ENCODE results near the gene CD109.
A peak's percentile ranks its signal among the peaks of the same experiment; 100 is the strongest.

CD109 gene

DNA sequence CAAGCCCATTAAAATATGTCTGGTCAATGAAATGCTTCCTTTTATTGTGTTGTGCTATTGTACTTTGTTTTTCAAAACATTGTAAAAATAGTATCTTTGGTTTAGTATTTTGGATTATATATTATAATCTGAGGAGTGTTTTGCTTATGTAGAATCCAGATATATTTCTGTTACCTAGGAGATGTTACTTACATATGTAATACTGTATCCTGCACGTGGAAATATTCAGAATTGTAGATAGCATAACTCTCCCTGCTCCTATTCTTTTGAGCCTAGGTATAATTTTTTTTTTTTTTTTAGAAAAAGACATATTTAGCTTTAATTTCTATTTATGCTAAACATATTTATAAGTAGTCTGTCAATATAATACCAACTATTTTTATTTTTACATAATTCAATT is 130.6 kb downstream of the CD109 start:
- TF ChIP-seq EGR1 (IDR thresholded peaks at IDR 0.05) = no peak
- TF ChIP-seq CREB1 (IDR thresholded peaks at IDR 0.05; ENCODE audit: low read depth) = no peak
- TF ChIP-seq, protein P1, sequence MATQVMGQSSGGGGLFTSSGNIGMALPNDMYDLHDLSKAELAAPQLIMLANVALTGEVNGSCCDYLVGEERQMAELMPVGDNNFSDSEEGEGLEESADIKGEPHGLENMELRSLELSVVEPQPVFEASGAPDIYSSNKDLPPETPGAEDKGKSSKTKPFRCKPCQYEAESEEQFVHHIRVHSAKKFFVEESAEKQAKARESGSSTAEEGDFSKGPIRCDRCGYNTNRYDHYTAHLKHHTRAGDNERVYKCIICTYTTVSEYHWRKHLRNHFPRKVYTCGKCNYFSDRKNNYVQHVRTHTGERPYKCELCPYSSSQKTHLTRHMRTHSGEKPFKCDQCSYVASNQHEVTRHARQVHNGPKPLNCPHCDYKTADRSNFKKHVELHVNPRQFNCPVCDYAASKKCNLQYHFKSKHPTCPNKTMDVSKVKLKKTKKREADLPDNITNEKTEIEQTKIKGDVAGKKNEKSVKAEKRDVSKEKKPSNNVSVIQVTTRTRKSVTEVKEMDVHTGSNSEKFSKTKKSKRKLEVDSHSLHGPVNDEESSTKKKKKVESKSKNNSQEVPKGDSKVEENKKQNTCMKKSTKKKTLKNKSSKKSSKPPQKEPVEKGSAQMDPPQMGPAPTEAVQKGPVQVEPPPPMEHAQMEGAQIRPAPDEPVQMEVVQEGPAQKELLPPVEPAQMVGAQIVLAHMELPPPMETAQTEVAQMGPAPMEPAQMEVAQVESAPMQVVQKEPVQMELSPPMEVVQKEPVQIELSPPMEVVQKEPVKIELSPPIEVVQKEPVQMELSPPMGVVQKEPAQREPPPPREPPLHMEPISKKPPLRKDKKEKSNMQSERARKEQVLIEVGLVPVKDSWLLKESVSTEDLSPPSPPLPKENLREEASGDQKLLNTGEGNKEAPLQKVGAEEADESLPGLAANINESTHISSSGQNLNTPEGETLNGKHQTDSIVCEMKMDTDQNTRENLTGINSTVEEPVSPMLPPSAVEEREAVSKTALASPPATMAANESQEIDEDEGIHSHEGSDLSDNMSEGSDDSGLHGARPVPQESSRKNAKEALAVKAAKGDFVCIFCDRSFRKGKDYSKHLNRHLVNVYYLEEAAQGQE (IDR thresholded peaks at IDR 0.05; ENCODE audit: low read depth) = no peak
- no peak for TF ChIP-seq TEAD4 (IDR thresholded peaks at IDR 0.05)
- no peak for TF ChIP-seq TAF1 (IDR thresholded peaks at IDR 0.05; ENCODE audit: low read depth)

DNA sequence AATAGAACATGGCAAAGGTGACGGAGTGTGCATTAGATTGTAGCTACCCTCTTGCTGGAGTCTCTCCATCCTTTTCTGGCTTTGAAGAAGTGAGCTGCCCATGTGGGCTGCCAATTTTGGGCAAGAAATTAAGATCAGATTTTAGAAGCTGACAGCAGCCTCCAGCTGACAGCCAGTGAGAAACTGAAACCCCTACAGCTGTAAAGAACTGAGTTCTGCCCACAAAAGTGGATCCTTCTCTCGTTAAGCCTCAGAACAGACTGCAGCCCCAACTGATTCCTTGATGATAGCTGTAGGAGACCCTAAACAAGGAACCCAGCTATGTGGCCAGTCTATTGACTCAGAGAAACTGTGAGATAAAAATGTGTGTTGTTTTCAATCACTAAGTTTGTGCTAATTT is 134.1 kb downstream of the CD109 start:
- no peak for TF ChIP-seq ZBTB7A (IDR thresholded peaks at IDR 0.05; ENCODE audit: low read depth)
- TF ChIP-seq, protein P1 (IDR thresholded peaks at IDR 0.05; ENCODE audit: low read depth) = no peak
- TF ChIP-seq, protein P2, sequence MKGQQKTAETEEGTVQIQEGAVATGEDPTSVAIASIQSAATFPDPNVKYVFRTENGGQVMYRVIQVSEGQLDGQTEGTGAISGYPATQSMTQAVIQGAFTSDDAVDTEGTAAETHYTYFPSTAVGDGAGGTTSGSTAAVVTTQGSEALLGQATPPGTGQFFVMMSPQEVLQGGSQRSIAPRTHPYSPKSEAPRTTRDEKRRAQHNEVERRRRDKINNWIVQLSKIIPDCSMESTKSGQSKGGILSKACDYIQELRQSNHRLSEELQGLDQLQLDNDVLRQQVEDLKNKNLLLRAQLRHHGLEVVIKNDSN (IDR thresholded peaks at IDR 0.05) = no peak
- no peak for TF ChIP-seq TCF12 (IDR thresholded peaks at IDR 0.05; ENCODE audit: low read depth)

DNA sequence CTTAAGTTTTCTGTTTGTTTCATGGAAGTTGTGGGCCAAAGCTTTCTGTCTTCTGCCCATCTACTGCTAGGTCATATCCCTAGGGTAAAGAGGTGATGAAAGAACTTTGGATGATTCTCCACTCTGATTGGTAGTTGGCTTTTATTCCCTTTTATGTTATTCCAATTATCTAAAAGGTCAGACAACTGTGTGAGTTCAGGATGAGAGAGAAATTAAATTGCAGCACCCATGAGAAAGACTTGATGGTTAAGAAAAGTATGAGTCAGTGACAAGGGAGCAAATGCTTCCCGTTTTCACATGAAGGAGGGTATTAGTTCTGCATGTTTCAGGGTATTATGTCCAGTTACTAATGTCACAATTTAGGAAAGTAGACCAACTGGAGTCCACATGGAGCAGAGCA is 136.3 kb downstream of the CD109 start:
- TF ChIP-seq NFIC (IDR thresholded peaks at IDR 0.05) (no peak), FOXM1 (IDR thresholded peaks at IDR 0.05; ENCODE audit: borderline replicate concordance, low read depth) (no peak), TAF1 (IDR thresholded peaks at IDR 0.05; ENCODE audit: low read depth) (no peak), TCF12 (IDR thresholded peaks at IDR 0.05; ENCODE audit: low read depth) (no peak), CREB1 (IDR thresholded peaks at IDR 0.05; ENCODE audit: low read depth) (no peak), ZBTB7A (IDR thresholded peaks at IDR 0.05; ENCODE audit: low read depth) (no peak), CEBPB (IDR thresholded peaks at IDR 0.05) (no peak), RAD21 (IDR thresholded peaks at IDR 0.05; ENCODE audit: low read depth) (no peak)
- TF ChIP-seq, protein P2 (IDR thresholded peaks at IDR 0.05) = no peak

DNA sequence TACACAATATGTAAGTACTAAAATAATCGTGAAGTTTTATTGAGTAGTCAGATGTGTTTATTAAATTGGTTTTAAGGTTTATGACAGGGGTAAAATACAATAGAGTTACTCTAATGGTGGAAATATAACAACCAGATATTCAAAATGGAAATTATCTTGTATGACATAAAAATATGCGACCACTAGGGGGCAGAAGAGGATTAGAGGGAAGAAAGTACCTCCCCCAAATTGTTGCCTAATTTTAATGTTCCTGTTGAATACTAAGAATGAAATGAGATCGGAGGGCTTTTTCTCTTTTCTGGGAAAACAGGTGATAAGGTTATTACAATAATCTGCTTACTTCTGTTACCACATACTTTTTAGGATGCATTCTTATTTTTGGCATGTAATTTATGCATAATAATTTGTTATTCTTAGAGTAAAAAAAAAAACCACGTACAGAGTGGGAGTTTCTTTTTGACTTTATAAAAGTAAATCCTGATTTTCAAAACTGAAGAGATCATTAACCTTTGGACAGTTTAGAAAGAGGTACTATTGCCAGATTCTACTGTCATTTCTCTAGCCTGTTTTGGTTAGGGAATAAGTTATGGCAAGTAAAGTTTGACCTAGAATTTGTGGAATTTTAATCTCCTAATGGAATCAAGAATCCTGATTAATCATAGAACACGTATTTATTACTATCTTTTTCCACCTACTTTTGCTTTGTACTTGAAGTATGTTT is 159.2 kb downstream of the CD109 start:
- no peak for TF ChIP-seq EP300 (IDR thresholded peaks at IDR 0.05; ENCODE audit: borderline replicate concordance)
- TF ChIP-seq TEAD4 (IDR thresholded peaks at IDR 0.05) = no peak
- TF ChIP-seq ZBTB7A (IDR thresholded peaks at IDR 0.05; ENCODE audit: low read depth) = no peak
- TF ChIP-seq FOXM1 (IDR thresholded peaks at IDR 0.05; ENCODE audit: borderline replicate concordance, low read depth) = no peak
- peak; percentile 76 for TF ChIP-seq CEBPB (IDR thresholded peaks at IDR 0.05)
- TF ChIP-seq RAD21 (IDR thresholded peaks at IDR 0.05; ENCODE audit: low read depth) = peak; percentile 73

DNA sequence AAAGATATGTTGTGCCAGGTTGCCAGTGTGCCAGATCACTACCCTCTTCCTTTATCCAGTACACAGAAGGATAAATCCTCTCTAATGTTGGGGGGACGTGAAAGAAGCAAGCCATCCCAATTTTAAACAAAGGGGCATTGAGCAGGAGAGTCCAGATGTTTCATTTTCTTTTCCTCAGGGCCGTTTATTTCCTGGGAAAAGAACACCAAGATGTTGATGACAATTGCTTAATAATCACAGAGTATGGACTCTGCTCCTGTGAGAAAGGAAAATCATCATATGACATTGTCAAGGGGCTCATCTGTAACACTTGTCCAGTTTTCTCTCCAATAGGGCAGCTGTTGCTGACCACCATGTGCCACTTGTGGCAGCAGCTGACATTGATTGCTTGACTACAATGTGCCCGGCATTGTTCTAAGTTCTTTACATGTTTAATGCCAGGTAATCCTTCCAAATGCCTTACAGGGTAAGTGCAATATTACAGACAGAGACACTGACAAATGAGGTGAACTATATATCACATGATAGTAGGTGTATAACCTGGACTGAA is 161.4 kb downstream of the CD109 start:
- TF ChIP-seq YY1 (IDR thresholded peaks at IDR 0.05; ENCODE audit: low read depth) (no peak), EGR1 (IDR thresholded peaks at IDR 0.05) (no peak)
- TF ChIP-seq, protein P2 (IDR thresholded peaks at IDR 0.05) = no peak

DNA sequence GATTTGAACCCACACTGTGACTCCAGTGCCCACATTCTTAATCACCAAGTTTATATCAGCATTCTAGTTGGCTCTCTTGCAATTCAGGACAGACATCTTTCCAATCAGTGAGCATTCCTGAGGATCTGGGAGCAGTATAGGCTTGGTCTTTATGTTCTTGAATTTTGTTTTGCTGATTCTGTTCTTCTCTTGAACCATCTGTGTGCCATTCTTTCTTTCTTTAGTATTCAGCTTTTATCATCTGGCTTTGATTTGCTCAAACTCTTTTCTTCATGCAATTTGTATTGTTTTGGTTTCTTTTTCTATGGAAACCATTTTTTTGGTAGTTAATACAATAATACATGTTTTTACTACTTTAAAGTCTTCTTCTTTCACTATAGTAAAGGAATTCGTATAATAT is 162.4 kb downstream of the CD109 start:
- TF ChIP-seq, protein P3, sequence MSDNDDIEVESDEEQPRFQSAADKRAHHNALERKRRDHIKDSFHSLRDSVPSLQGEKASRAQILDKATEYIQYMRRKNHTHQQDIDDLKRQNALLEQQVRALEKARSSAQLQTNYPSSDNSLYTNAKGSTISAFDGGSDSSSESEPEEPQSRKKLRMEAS (IDR thresholded peaks at IDR 0.05) = no peak
- TF ChIP-seq, protein P1 (IDR thresholded peaks at IDR 0.05; ENCODE audit: low read depth) = no peak
- TF ChIP-seq ZBTB7A (IDR thresholded peaks at IDR 0.05; ENCODE audit: low read depth) (no peak), TEAD4 (IDR thresholded peaks at IDR 0.05) (no peak), EP300 (IDR thresholded peaks at IDR 0.05; ENCODE audit: borderline replicate concordance) (no peak), NFIC (IDR thresholded peaks at IDR 0.05) (no peak), CREB1 (IDR thresholded peaks at IDR 0.05; ENCODE audit: low read depth) (no peak), EGR1 (IDR thresholded peaks at IDR 0.05) (no peak), FOXM1 (IDR thresholded peaks at IDR 0.05; ENCODE audit: borderline replicate concordance, low read depth) (no peak), TAF1 (IDR thresholded peaks at IDR 0.05; ENCODE audit: low read depth) (no peak), YY1 (IDR thresholded peaks at IDR 0.05; ENCODE audit: low read depth) (no peak), CEBPB (IDR thresholded peaks at IDR 0.05) (no peak), TCF12 (IDR thresholded peaks at IDR 0.05; ENCODE audit: low read depth) (no peak), RAD21 (IDR thresholded peaks at IDR 0.05; ENCODE audit: low read depth) (no peak)
- TF ChIP-seq, protein P2 (IDR thresholded peaks at IDR 0.05) = no peak

Measured in Ishikawa (cell line).